SK-N-MC (cell line): ENCODE data around the gene CREBRF.

Experiments
- EZH2 ChIP-seq: fragments of 200-600 bp; sonication (generic); IDR thresholded peaks from one replicate; pipeline ENCODE4 v1.6.1; 2017; ENCODE audit warnings: antibody characterized with exemption
- FOXP2 ChIP-seq: optimal IDR thresholded peaks from 2 replicates; pipeline ENCODE3; 2011; ENCODE audit warnings: mild to moderate bottlenecking, moderate library complexity; ENCODE audit not compliant: insufficient read depth; ENCODE audit errors: extremely low read length, control extremely low read depth
- POLR2AphosphoS5 ChIP-seq: IDR thresholded peaks from 2 replicates; pipeline ENCODE4 v1.6.1; 2012; ENCODE audit warnings: mild to moderate bottlenecking, low read depth, low read length, borderline replicate concordance

DNA sequence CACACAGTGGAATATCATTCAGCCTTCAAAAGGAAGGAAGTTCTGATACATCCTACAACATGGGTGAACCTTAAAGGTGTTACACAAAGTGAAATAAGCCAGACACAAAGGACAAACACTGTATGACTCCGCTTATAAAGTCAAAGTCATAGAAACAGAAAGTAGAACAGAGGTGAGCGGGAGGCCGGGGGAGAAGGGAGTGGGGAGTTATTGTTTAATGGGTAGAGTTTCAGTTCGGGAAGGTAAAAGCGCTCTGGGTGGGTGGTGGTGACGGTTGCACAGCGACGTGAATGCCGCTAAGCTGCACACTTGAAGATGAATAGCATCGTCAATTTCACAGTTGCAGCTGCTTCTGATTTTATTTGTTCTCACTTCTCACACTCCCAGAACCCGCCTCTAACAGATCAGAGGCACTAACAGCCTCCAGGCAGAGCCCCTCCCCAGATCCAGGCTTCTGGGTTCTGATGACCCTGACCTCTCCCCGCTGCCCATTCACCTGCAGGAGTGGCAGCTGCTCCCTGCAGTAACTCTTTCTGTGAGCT lies 122.3 kb downstream of the CREBRF start:
- TF ChIP-seq EZH2: no peak
- no peak for TF ChIP-seq POLR2AphosphoS5
- TF ChIP-seq FOXP2: no peak
